GM12872 (cell line): Measurements from ENCODE around the gene GET3.

Experiments used
- TF ChIP-seq, protein P1 (sequence below): IDR thresholded peaks from 3 replicates; pipeline ENCODE4 v1.5.1; 2011; ENCODE audit warnings: low read depth, mild to moderate bottlenecking, low read length, moderate library complexity; ENCODE audit not compliant: insufficient read depth

Gene GET3

DNA sequence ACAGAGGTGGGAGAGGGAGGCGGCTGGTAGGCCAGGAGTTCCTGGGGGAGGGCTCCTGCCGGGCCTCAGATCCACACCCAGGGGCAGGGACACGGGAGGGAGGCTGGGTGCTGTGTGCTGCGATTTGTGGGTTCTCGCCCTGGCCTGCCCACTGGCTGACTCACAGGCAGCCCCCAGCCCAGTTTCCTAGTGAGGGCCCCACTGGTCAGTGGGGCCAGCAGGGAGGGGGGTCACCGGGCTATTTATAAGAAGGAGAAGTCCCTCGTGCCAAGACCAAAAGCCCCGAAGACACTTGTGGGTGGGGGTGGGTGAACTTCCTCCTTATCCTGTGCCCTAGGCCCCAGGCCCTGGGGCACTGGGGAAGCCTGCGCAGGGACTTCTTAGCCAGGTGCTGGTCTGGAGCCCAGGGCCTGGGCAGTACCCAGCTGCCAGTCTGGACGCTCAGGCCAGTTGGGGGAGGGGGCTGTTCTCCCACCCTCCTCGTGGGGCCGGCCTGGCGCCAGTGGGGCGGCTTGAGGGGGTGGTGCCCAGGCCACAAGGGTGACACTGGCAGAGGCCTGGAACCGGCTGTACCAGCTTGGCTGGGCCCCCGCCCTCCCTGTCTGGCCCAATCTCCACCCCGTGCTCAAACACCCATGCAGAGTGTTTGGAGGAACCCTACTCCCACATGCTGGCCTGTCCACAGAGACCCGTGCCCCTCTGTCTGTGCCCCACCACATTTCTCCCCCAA, 49.0 kb downstream of the GET3 start:
- TF ChIP-seq, protein P1, sequence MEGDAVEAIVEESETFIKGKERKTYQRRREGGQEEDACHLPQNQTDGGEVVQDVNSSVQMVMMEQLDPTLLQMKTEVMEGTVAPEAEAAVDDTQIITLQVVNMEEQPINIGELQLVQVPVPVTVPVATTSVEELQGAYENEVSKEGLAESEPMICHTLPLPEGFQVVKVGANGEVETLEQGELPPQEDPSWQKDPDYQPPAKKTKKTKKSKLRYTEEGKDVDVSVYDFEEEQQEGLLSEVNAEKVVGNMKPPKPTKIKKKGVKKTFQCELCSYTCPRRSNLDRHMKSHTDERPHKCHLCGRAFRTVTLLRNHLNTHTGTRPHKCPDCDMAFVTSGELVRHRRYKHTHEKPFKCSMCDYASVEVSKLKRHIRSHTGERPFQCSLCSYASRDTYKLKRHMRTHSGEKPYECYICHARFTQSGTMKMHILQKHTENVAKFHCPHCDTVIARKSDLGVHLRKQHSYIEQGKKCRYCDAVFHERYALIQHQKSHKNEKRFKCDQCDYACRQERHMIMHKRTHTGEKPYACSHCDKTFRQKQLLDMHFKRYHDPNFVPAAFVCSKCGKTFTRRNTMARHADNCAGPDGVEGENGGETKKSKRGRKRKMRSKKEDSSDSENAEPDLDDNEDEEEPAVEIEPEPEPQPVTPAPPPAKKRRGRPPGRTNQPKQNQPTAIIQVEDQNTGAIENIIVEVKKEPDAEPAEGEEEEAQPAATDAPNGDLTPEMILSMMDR = no peak

DNA sequence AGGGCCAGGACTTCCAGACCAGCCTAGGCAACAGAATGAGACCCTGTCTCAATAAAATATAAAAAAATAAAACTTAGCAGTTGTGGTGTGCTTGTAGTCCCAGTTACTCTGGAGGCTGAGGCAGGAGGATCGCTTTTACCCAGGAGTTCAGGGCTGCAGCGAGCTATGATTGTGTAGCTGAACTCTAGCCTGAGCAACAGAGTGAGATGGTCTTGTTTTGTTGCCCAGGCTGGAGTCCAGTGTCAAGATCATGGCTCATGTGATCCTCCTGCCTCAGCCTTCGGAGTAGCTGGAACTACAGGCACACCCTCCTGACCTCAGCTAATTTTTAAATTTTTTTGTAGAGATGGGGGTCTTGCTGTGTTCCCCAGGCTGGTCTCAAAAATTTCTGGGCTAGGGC, 49.7 kb downstream of the GET3 start:
- TF ChIP-seq, protein P1 = no peak

DNA sequence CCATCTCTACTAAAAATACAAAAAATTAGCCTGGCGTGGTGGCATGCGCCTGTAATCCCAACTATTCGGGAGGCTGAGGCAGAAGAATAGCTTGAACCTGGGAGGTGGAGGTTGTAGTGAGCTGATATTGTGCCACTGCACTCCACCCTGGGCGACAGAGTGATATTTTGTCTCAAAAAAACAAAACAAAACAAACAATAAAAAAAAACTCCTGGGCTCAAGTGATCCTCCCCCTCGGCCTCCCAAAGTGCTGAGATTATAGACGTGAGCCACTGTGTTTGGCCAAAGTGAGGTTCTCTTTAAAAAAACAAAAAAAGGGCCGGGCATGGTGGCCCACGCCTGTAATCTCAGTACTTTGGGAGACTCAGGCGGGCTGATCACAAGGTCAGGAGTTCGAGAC, 50.2 kb downstream of the GET3 start:
- TF ChIP-seq, protein P1 = no peak

DNA sequence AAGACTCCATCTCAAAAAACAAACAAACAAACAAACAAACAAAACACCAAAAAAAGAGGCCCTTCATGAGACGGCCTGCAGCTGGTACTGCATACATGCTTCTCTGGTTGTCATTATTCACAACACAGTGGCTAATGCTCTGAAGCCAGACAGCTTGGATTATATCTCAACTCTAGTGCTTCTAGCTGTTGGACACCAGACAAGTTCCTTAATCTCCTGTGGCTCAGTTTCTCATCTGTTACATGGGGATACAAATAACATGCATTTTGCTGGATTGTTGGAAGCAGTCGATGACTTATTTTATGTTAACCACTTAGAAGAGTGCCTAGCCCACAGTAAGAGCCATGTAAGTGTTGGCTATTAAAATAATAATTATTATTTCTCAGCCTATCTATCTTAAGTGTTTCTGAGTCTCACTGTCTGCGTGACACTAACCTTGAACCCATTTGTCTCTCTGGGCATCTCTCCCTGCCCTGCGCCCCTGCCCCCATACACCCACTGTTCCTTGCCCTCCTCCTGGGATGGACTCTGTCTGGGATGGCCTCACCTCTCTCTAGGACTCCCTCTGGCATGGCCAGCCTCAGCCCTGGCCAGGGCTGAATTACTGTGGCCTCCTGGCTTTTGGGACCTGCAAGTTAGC, 50.9 kb downstream of the GET3 start:
- TF ChIP-seq, protein P1 = no peak

DNA sequence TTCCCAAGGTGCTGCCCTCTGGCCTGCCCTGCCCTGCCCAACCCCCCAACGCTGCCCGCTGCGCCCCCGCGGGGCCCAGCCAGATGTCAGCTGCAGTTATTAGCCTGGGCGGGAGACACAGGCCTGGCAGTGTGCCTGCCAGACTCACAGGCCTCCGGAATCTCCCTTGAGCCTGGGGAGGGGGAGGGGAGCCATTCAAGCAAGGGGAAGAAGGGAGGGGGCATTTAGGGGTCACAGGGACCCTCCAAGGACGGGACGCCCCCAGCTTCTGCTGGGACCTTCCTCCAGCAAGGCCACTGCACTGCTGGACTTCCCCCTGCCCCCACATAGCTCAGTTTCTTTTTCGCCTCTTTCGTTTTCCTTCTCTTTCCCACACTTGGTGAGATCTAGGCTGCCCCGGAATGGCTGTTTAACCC, 51.4 kb downstream of the GET3 start:
- TF ChIP-seq, protein P1 = peak; percentile 16; the same call in 1 of the 3 replicates

DNA sequence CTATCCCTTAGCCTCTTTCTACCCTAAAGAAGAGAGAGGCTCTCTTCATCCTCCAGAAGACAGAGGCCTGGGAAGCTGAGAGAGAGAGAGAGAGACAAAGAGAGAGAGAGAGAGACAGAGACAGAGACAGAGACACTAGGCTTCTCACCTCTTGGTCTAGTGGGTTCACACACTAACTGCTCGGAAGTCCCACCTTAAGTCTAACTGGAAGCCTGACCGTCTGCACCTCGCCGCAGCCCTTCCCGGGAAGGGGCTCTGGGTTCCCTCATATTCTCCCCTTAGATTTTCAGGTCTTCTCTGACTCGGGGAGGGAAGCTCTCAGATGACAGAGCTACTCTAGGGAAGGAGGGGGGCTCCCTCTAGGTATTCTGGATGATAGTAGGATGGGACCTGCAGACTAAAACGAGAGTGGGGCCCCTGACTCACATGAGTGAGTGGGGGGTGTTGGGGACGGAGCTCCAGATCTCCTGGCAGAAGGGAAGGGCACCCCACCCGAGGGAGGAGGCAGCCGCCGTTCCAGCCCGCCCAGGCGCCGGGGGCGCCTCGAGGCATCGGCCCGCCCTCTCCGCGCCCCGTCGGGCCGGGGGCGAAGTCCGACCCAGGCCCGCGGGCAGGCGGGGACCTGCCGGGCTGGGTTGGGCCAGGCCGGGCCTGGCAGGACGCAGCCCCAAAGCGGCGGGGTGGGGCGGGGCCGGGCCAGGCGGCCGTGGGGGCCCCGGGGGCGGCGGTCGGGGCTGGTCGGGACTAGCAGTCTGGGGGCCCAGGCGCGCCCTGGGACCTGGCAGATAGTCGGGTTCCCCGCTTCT, 52.0 kb downstream of the GET3 start:
- TF ChIP-seq, protein P1 = no peak

DNA sequence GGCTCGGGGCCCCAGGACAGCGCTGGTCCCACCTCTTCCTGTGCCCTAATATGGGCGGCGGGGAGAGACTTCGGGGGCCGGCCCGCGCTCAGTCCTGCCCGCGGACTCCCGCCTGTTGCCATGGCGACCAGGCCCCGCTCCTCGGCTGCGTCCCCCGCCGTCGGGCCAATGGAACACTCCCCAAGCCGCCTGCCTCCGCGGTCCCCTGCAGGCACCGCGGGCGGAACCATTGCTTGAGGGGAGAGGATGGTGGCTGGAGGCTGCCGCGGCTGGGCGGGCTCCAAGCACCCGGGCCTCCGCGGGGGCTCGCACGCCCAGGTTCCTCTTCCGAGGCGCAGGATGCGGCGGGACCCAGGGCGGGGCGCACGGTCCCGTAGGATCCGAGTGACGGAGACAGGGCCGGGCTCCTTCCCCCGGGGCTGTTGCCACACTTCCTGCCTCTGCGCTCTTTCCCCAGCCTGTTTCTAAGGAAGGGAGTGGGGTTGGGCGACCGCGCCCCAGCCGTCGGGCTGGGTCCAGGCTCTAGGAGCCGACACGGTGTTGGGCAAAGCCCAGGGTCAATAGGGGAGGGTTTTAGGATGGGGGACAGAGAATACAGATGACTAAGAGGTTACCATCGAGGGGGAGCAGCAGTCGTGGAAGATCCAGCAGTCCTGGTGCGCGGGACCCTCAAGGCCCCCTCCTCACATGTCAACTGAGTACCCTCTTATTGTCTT, 52.8 kb downstream of the GET3 start:
- TF ChIP-seq, protein P1 = no peak
